PC-9 (cell line): ENCODE measurements around the gene LRP1.

Experiments
- EZH2 ChIP-seq: fragments of 200-600 bp; sonication (generic); IDR thresholded peaks from 2 replicates; pipeline ENCODE4 v1.8.0; 2017; ENCODE audit warnings: antibody characterized with exemption, low read depth
- TF ChIP-seq, protein P1 (sequence below): fragments of 200-600 bp; sonication (generic); conservative IDR thresholded peaks from 2 replicates; pipeline ENCODE4 v1.6.1; 2017; ENCODE audit warnings: mixed run types, antibody characterized with exemption, mild to moderate bottlenecking, moderate library complexity

DNA sequence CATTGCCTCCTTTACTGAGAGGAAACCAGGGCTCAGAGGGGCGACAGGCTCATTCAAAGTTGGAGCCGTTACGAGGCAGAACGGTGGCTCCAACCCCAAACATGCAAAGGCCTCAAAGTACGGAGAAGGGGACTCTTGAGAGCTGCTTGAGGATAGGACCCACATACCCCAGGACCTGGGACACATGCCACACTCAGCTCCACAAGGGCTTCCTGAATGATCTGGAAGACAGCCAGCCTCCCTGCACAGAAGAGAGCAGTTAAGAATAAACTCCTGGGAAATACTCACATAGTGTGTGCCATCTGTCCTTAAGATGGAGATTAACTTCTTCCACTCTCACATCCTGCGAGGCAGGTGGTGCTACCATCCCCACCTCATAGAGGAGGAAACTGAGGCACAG, 61.8 kb downstream of the LRP1 start:
- TF ChIP-seq, protein P1, sequence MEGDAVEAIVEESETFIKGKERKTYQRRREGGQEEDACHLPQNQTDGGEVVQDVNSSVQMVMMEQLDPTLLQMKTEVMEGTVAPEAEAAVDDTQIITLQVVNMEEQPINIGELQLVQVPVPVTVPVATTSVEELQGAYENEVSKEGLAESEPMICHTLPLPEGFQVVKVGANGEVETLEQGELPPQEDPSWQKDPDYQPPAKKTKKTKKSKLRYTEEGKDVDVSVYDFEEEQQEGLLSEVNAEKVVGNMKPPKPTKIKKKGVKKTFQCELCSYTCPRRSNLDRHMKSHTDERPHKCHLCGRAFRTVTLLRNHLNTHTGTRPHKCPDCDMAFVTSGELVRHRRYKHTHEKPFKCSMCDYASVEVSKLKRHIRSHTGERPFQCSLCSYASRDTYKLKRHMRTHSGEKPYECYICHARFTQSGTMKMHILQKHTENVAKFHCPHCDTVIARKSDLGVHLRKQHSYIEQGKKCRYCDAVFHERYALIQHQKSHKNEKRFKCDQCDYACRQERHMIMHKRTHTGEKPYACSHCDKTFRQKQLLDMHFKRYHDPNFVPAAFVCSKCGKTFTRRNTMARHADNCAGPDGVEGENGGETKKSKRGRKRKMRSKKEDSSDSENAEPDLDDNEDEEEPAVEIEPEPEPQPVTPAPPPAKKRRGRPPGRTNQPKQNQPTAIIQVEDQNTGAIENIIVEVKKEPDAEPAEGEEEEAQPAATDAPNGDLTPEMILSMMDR = no peak
- no peak for TF ChIP-seq EZH2
